HG02798 (cell line): Measurements from ENCODE around the gene TUBA8.
"Not testable (repeated sequence)": the region's sequence is repeated elsewhere in the genome, so short reads cannot be mapped to it uniquely, and the experiment has no call there.

Source experiments
- ATAC-seq: cut with Tn5 transposase; IDR thresholded peaks from one replicate; pipeline ENCODE4 v1.9.1; 2021; ENCODE audit warnings: mild to moderate bottlenecking; ENCODE audit not compliant: unreplicated experiment, poor library complexity

Gene TUBA8

DNA sequence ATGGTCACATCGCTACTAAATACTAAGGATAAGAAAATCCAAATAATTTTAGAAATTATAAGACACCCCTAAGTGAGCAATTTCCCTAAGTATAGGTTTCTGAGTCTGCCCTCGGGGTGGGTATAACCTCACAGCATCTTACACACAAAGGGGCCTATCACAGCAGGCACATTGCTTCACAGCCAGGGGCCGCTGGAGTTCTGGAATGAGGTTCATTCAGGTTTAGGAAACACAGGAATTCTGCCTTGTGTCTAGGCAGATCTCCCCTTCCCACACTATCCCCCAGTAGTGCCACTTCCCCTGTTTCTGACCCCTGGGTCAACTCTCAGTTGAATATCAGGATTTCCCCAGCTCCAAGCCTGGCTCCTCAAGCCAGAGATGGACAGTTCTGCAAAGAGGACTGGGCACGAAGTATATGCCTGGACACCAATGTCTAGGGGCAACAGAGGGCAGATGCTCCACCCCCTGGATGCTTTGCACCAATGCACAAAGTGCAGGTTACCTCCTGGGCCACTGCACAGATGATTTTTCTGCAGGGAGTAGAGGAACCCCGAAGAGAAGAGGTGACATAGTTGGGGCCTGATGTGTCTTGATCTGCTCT, 11.4 kb downstream of the TUBA8 start:
- no peak for ATAC-seq

GRCh38 chr22:18123476-18124025, 12.9 kb downstream of the TUBA8 start:
- not testable (repeated sequence) for ATAC-seq

DNA sequence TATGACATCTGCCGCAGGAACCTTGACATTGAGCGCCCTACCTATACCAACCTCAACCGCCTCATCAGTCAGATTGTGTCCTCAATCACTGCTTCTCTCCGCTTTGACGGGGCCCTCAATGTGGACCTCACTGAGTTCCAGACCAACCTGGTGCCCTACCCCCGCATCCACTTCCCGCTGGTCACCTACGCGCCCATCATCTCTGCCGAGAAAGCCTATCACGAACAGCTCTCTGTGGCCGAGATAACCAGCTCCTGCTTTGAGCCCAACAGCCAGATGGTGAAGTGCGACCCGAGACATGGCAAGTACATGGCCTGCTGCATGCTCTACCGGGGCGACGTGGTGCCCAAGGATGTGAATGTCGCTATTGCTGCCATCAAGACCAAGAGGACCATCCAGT, 16.0 kb downstream of the TUBA8 start:
- ATAC-seq = no peak

GRCh38 chr22:18130018-18130417, 19.4 kb downstream of the TUBA8 start:
- no peak for ATAC-seq

- no peak for ATAC-seq
These were observed 20.3 kb downstream of the TUBA8 start for GRCh38 chr22:18130699-18131429.

- no peak for ATAC-seq
These were observed 22.8 kb downstream of the TUBA8 start for GRCh38 chr22:18133452-18133851.

DNA sequence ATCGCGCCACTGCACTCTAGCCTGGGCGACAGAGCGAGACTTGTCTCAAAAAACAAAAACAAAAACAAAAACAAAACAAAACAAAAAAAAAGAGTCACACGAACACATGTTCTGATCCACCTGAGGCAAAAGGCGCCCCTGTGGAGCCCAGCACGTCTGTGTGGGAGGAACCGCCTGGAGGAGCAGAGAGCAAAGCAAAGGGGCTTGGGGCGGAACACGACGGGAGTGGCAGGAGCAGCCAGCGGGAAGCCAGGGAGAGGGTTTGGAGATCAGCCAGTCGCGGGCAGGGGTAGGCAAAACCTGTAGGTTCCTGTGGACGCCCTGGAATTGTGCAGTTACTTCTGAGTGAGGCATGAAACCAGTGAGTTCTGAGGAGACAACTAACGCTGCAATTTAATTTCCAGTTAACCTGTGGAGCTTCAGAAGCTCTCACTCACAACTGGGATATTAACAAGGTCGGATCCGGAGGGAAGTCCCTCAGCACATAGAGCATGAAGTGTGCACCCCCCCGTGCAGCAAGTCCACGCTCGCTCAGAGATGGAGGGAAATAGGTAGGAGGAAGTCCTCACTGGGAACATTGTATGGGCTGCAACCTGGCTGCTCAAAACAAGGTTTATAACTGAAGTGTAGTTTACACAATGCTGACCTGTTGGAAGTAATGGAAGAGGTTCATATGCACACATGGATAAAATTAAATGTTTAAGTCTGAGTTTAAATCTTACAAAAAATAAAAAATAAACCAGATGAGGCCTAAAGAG, 26.1 kb downstream of the TUBA8 start:
- ATAC-seq = no peak

DNA sequence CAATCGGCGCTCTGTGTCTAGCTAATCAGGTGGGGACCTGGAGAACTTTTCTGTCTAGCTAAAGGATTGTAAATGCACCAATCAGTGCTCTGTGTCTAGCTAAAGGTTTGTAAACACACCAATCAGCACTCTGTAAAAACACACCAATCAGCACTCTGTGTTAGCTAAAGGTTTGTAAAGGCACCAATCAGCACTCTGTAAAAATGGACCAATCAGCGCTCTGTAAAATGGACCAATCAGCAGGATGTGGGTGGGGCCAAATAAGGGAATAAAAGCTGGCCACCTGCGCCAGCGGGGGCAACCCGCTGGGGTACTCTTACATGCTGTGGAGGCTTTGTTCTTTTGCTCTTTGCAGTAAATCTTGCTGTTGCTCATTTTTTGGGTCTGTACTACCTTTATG, 30.4 kb downstream of the TUBA8 start:
- not testable (repeated sequence) for ATAC-seq

DNA sequence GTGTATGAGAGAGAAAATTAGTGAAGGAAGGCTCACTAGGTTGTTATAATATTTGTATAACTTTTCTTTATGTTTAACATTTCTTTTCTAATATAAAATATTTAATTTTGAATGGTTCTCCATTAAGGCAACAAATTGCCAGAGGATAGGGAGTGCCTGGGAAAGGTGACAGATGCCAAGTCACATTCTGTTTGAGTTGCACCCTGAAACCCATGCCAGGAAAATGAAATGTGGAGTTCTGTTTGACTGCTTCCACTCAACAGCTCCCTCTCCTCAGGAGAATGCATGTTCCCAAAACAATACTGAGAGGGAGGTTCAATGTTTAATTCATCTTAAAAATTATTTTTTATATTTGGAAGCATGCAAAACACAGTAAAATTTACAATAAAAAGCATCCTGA, 33.5 kb downstream of the TUBA8 start:
- ATAC-seq = no peak

DNA sequence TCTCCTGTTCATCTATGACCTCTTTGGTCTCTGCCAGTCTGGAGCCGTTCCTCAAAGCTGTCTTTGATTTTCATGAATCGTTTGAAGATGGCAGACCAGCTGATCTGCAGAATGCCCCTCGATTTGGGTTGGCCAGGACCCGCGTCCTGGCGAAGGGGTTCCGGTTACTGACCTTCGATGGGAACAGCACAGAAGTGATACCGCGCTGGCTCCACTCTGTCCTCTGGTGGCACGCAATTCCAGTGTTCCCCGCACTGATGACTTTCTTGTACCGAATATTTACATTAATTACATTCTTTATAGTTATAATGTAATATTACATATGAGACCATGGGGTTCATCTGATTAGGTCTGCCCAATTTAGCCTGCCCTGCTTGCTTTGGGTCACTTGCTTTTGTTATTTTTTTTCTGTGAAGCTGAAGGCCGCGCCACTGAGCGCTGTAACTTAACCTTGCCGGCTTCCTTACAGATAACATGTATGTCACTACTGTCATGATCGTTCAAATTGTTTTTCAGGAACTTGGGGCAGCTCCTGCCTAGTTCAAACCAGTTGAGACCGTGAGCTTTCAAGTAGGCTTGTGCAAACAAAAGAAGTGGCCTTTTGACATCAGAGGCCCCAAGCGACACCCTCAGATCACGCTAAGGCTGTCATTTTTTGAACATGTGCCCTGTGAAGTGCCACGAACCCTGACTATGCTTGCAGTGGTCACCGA, 35.2 kb downstream of the TUBA8 start:
- no peak for ATAC-seq

DNA sequence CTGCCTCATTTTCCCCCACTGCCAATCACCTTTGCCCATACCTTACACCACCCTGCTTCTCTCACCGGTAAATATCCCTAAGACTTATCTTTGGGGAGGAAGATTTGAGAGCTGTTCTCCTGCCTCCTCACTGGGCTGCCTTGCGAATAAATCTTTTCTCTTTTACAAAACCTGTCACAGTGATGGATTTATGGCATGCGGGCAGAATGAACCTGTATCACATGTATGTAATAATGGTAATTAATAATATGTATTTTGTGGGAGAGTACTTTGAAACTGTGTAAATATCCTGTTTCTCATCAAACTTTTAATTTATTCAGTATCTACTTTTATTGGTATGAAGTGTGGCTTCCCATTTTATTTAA, 35.8 kb downstream of the TUBA8 start:
- ATAC-seq = no peak

- ATAC-seq = no peak
These were observed 37.2 kb downstream of the TUBA8 start for GRCh38 chr22:18147791-18148190.

- ATAC-seq = no peak
These were observed 37.8 kb downstream of the TUBA8 start for GRCh38 chr22:18148293-18148965.

DNA sequence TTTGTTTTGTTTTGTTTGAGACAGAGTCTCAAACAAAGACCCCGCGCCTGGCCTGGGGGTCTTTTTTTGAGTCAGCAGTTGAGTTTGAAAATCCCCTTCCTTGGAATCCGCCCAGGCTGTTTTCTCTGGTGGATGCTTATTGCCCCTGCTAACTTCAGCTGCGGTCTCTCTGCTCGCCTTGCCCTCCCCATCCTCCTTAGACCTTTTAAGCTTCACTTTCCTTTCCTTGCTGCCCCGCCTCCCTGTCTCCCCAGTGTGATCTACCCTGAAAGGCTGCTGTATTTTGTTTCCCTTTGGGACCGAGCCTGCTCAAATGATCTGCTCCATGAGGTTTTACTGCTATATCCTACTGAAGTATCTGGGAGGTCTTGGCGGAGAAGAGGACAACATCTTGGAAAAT, 41.9 kb downstream of the TUBA8 start:
- ATAC-seq = no peak

GRCh38 chr22:18154821-18155390, 44.3 kb downstream of the TUBA8 start:
- ATAC-seq = no peak

DNA sequence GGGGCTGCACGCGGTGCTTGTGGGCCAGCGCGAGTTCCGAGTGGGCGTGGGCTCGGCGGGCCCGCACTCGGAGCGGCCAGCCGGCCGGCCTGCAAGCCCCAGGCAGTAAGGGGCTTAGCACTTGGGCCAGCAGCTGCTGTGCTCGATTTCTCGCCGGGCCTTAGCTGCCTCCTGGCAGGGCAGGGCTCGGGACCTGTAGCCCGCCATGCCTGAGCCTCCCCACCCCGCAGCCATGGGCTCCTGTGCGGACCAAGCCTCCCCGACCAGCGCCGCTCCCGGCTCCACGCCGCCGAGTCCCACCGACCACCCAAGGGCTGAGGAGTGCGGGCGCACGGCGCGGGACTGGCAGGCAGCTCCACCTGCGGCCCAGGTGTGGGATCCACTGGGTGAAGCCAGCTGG, 44.9 kb downstream of the TUBA8 start:
- not testable (repeated sequence) for ATAC-seq

DNA sequence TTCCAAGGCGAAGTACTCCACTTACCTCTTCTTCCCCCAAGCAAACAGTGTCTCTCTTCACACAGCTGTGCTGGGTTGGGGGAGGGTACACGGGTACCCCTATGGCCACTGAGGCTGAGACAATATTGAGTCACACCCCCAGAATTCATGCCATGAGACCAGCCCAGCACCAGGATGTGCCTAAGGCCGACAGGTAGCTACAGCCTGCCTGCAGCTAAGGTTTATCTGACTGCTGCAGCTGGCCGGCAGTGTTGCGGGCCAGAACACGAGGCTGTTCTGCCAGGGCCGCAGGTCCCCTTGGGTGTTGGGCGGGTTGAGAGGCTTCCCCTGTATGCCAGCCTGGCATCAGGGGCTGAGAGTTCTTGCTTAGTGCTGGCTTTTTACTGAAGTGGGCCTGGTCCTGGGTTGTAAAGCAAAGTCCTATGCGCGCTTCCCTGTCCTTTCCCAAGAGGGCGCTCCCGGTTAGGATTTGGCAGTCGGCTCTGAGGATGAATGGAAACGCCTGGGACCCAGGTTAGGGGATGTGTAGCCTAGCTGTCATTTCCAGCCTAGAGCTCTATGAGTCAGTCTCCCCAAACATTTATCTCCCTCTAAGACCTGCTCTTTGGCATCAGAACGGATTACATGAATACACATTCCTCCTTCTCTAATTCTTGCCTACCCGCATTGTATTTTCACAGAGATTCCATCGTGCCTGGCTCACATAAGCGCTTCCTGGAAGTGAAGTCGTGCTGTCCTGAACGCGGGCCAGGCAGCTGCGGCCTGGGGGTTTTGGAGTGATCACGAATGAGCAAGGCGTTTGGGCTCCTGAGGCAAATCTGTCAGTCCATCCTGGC, 46.5 kb downstream of the TUBA8 start:
- ATAC-seq = no peak

- ATAC-seq = no peak
These were observed 47.1 kb downstream of the TUBA8 start for GRCh38 chr22:18157714-18158028.

DNA sequence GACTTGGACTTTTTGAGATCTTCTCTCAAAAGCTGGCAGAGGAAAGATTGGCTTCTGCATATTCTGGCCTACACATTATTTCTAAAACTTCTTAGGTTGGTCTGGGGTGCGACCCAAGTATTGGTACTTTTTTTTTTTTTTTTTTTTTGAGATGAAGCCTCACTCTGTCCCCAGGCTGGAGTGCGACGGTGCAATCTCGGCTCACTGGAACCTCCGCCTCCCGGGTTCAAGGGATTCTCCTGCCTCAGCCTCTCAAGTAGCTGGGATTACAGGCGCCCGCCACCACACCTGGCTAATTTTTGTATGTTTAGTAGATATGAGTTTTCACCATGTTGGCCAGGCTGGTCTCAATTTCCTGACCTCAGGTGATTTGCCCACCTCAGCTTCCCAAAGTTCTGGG, 50.0 kb downstream of the TUBA8 start:
- ATAC-seq = not testable (repeated sequence)
